Spleen (tissue), 11 donors: ENCODE results near the gene C12orf43. TPM values are rescaled to one million over a fixed set of nuclear protein-coding genes. Genes with fewer than 3 reads are reported as not detected.

Experiments used
- DNase-seq: peaks from one replicate; pipeline ENCODE4 v3.0.0-alpha.2; 2020
- H3K27ac ChIP-seq, 8 donors: fragments of 200-600 bp; sonication (generic) in 7 of 8; 1 replicate in 4 of 8; 2 replicates in 4 of 8; pipeline versions ENCODE4 v1.5.0 to v1.8.0; 2016 to 2021; ENCODE audit warnings: inconsistent platforms in 4 of 8, mild to moderate bottlenecking in 4 of 8, moderate library complexity in 1 of 8
- H3K27me3 ChIP-seq, 7 donors: fragments of 200-600 bp; sonication (generic) in 6 of 7; replicated peaks in 1 of 7; 1 replicate in 4 of 7; 2 replicates in 3 of 7; pipeline versions ENCODE4 v1.5.0 to v1.8.0; 2016 to 2021; ENCODE audit warnings: inconsistent platforms in 3 of 7, mild to moderate bottlenecking in 1 of 7
- H3K36me3 ChIP-seq, 6 donors: fragments of 200-600 bp; sonication (generic) in 5 of 6; 1 replicate in 4 of 6; 2 replicates in 2 of 6; pipeline versions ENCODE4 v1.5.0 to v1.8.0; 2016 to 2021; ENCODE audit warnings: inconsistent platforms in 2 of 6
- H3K4me1 ChIP-seq, 6 donors: fragments of 200-600 bp; sonication (generic) in 5 of 6; 1 replicate in 3 of 6; 2 replicates in 3 of 6; pipeline versions ENCODE4 v1.5.0 to v1.8.0; 2016 to 2021; ENCODE audit warnings: inconsistent platforms in 3 of 6
- H3K4me3 ChIP-seq, 8 donors: fragments of 200-600 bp; sonication (generic) in 7 of 8; 1 replicate in 4 of 8; 2 replicates in 4 of 8; pipeline versions ENCODE4 v1.5.0 to v1.8.0; 2016 to 2021; ENCODE audit warnings: inconsistent platforms in 4 of 8, mild to moderate bottlenecking in 4 of 8, moderate library complexity in 2 of 8
- H3K9me3 ChIP-seq, 8 donors: fragments of 200-600 bp; sonication (generic) in 7 of 8; 1 replicate in 4 of 8; 2 replicates in 4 of 8; pipeline versions ENCODE4 v1.5.0 to v1.8.0; 2016 to 2021; ENCODE audit warnings: inconsistent platforms in 4 of 8
- POLR2A ChIP-seq, 3 donors: fragments of 450-650 bp; IDR thresholded peaks; one replicate each; pipeline ENCODE4 v1.5.1; 2017; ENCODE audit warnings: antibody characterized with exemption in 3 of 3, mild to moderate bottlenecking in 1 of 3
- POLR2AphosphoS5 ChIP-seq, 3 donors: sonication (generic); formaldehyde crosslinking; IDR thresholded peaks; one replicate each; pipeline ENCODE4 v1.5.1; 2017; ENCODE audit warnings: antibody characterized with exemption in 3 of 3
- WGBS, 5 donors: extraction: QIAGEN DNeasy Blood & Tissue Kit in 3 of 5; methylation state at CpG; one replicate each; pipeline versions ENCODE4 v1.1.5 to v1.1.7; 2013 to 2018; 5-methylcytosine and 5-hydroxymethylcytosine counted together
- intact Hi-C: fragments of 100-400 bp; cut with DNase I; formaldehyde crosslinking; loops from one replicate; pipeline ENCODE4 v1.15.0; 2023; ENCODE audit warnings: low total_unique reads
- polyA plus RNA-seq, 3 donors: library from polyadenylated mRNA; stranded (reverse); fragments of 200-250 nt; gene quantifications; one replicate each; pipeline ENCODE4 v1.2.1, GENCODE V29; 2013
- total RNA-seq, 7 donors: library from RNA; depleted of rRNA in 3 of 7; stranded (reverse); fragments of >200 nt in 3 of 7; fragmentation: NEBNext Ultra II Directional in 4 of 7; extraction: Animal tissue kit (Norgen Biotek cat#: 25700) in 4 of 7; gene quantifications; one replicate each; pipeline versions ENCODE4 v1.1.0 to v1.2.1, GENCODE V29; 2016 to 2021
- TF ChIP-seq, protein P1 (sequence below), 11 experiments: fragments of 200-600 bp in 7 of 11; fragments of 450-650 bp in 4 of 11; sonication (generic) in 4 of 11; IDR thresholded peaks in 8 of 11; conservative IDR thresholded peaks in 3 of 11; 1 replicate in 7 of 11; 2 replicates in 4 of 11; pipeline versions ENCODE4 v1.4.0 to v1.8.0; 2016 to 2021; ENCODE audit warnings: antibody characterized with exemption in 11 of 11, inconsistent platforms in 4 of 11, mild to moderate bottlenecking in 1 of 11
- donor health status: healthy with polysubstance abuse.
- donor health status: DM: no; HTN: no; CAD: no; lungs with moderate emphysema.
- donor health status: DM: no; HTN: no; CAD: no.
- donor health status: Bipolar disorder and iron deficiency.
- donor health status: healthy.
- donor health status: DM: no; HTN: no; CAD: no.
- donor health status: DM: yes; HTN: yes; CAD: no.

The C12orf43 gene
- total and polyA plus RNA-seq, 10 donors = 8.0 to 16.8 (median 11.7) TPM

- no peak for DNase-seq
- intact Hi-C loops = no loop called here
- Histone ChIP-seq H3K4me3 (no peak overlapping the region), H3K27me3 (peaks cover 0 to 20% (median 0%) of the 10 kb centered on the region in 7 donors), H3K36me3 (no peaks in the 10 kb centered on the region), H3K27ac (no peak overlapping the region), H3K4me1 (no peaks in the 10 kb centered on the region), H3K9me3 (no peaks in the 10 kb centered on the region)
- WGBS, 5 donors = 87 to 96% (median 93%) methylated on average over 2 of the region's 2 CpGs
- TF ChIP-seq POLR2AphosphoS5 (IDR thresholded peaks at IDR 0.05) (no peak), POLR2A (IDR thresholded peaks at IDR 0.05) (no peak)
- TF ChIP-seq, protein P1, sequence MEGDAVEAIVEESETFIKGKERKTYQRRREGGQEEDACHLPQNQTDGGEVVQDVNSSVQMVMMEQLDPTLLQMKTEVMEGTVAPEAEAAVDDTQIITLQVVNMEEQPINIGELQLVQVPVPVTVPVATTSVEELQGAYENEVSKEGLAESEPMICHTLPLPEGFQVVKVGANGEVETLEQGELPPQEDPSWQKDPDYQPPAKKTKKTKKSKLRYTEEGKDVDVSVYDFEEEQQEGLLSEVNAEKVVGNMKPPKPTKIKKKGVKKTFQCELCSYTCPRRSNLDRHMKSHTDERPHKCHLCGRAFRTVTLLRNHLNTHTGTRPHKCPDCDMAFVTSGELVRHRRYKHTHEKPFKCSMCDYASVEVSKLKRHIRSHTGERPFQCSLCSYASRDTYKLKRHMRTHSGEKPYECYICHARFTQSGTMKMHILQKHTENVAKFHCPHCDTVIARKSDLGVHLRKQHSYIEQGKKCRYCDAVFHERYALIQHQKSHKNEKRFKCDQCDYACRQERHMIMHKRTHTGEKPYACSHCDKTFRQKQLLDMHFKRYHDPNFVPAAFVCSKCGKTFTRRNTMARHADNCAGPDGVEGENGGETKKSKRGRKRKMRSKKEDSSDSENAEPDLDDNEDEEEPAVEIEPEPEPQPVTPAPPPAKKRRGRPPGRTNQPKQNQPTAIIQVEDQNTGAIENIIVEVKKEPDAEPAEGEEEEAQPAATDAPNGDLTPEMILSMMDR (IDR thresholded peaks at IDR 0.05 in 8 of 11, conservative IDR thresholded peaks at IDR 0.05 in 3 of 11) = no peak
Observed at GRCh38 chr12:120994589-120995337, 21.5 kb downstream of the C12orf43 start.

DNA sequence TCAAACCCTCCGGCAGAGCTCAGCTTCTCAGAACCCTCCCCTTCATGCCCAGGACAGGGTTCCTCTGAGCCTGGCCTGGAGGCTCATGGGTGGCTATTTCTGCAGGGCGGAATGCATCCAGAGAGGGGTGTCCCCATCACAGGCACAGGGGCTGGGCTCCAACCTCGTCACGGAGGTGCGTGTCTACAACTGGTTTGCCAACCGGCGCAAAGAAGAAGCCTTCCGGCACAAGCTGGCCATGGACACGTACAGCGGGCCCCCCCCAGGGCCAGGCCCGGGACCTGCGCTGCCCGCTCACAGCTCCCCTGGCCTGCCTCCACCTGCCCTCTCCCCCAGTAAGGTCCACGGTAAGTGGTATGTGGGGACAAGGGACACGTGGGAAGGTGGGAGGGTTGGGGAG lies 22.2 kb downstream of the C12orf43 start:
- no peak overlapping the region for H3K4me3 ChIP-seq
- intact Hi-C loops = no loop called here
- TF ChIP-seq POLR2A (IDR thresholded peaks at IDR 0.05) = no peak
- no peaks in the 10 kb centered on the region for H3K9me3 ChIP-seq
- no peak overlapping the region for H3K27ac ChIP-seq
- no peaks in the 10 kb centered on the region for H3K36me3 ChIP-seq
- no peak for DNase-seq
- WGBS, 5 donors = 88 to 94% (median 90%) methylated on average over 4 to 15 of the region's 15 CpGs
- H3K27me3 ChIP-seq = peaks cover 0 to 14% (median 0%) of the 10 kb centered on the region in 7 donors
- H3K4me1 ChIP-seq = no peaks in the 10 kb centered on the region

DNA sequence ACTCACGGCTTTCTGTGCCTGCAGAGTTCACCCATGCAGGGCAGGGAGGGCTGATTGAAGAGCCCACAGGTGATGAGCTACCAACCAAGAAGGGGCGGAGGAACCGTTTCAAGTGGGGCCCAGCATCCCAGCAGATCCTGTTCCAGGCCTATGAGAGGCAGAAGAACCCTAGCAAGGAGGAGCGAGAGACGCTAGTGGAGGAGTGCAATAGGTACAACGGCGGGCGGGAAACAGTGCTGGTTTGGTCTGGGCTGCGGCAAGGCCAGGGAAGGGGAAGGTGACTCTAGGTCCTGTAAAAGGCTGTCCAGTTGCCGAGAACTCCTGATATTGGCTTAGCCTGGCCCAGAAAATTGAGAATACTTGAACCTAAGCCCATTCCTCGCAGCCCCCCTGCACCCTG lies 22.8 kb downstream of the C12orf43 start:
- WGBS, 5 donors = 78 to 93% (median 91%) methylated on average over 11 of the region's 11 CpGs
- intact Hi-C loops = no loop called here
- DNase-seq = peak; percentile 41
- no peak for TF ChIP-seq POLR2A (IDR thresholded peaks at IDR 0.05)
- TF ChIP-seq POLR2AphosphoS5 (IDR thresholded peaks at IDR 0.05) = no peak
- H3K9me3 ChIP-seq = no peaks in the 10 kb centered on the region
- H3K4me3 ChIP-seq = no peak overlapping the region
- H3K4me1 ChIP-seq = no peaks in the 10 kb centered on the region
- H3K27me3 ChIP-seq = peaks cover 0 to 10% (median 0%) of the 10 kb centered on the region in 7 donors
- H3K27ac ChIP-seq = no peak overlapping the region
- no peaks in the 10 kb centered on the region for H3K36me3 ChIP-seq

DNA sequence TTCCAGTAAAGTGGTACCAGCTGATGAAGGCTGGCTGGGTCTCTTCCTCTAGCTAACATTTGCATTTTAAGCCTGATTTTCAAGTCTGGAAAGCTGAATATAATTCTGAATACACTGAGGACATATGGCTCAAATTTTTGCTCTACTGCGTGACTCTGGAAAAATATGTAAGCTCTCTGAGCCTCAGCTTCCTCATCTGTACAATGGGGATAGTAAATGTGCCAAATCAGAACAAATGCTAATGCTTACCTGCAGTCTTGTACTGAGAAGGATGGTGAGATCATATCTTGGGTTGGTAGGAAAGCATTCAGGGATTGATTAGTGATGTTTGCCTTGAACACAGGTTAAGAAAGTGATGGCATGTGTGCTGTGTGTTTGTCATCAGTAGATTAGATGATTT lies 23.3 kb downstream of the C12orf43 start:
- peaks cover 0 to 10% (median 0%) of the 10 kb centered on the region in 7 donors for H3K27me3 ChIP-seq
- intact Hi-C loops = no loop called here
- no peaks in the 10 kb centered on the region for H3K36me3 ChIP-seq
- no peaks in the 10 kb centered on the region for H3K9me3 ChIP-seq
- 86 to 97% (median 93%) methylated on average over 1 of the region's 1 CpG for WGBS, 5 donors
- TF ChIP-seq POLR2A (IDR thresholded peaks at IDR 0.05) = no peak
- no peak for TF ChIP-seq POLR2AphosphoS5 (IDR thresholded peaks at IDR 0.05)
- TF ChIP-seq, protein P1 (IDR thresholded peaks at IDR 0.05 in 8 of 11, conservative IDR thresholded peaks at IDR 0.05 in 3 of 11) = no peak
- DNase-seq = no peak
- H3K4me1 ChIP-seq = no peaks in the 10 kb centered on the region
- no peak overlapping the region for H3K27ac ChIP-seq
- H3K4me3 ChIP-seq = no peak overlapping the region

GRCh38 chr12:120991965-120992364 lies 24.3 kb downstream of the C12orf43 start:
- Histone ChIP-seq H3K27me3 (peaks cover 0 to 4% (median 0%) of the 10 kb centered on the region in 7 donors), H3K4me1 (no peaks in the 10 kb centered on the region), H3K27ac (no peak overlapping the region), H3K36me3 (no peaks in the 10 kb centered on the region), H3K9me3 (no peaks in the 10 kb centered on the region), H3K4me3 (no peak overlapping the region)
- intact Hi-C loops = no loop called here
- no peak for DNase-seq
- TF ChIP-seq, protein P1 (IDR thresholded peaks at IDR 0.05 in 8 of 11, conservative IDR thresholded peaks at IDR 0.05 in 3 of 11) = no peak
